ENCODE measurements around the gene KMT2C.

KMT2C gene

DNA sequence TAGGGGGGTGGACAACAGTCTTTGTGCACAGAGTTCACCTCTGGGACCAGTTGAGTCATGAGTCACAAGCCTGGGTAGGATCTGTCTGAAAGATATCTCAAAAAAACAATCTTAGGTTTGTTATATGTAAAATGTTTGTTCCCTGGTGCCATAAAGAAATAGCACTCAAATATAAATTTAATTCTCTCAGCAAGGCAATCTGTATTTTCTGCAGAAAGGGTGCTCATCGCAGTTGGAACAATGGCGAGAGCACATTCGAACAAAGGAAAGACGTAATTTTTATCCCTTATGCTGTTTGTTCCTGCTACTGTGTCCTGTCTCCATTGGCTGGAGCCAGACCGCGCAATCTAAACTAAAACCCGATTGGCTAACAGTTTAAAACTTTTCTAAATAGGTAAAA lies 346.6 kb downstream of the KMT2C start:
- no peak for DNase-seq

DNA sequence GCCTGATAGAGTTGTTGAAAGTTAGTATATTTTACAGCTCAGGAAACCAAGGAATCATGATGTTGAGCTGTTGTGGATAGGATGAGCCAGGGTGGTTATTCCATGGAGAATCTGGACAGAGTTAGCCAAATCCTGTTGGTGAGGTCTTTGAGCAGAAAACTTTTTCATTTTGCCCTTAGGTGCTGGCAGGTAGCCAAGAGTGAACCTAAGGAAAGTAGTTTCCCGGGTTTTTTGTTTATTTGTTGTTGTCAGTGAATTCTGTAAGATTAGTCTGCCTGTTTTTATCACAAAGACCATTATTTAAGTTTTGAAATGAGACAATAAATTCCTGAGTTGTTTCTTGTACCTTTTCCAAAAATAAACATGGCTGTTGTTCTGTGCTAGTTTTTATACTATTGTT lies 349.3 kb downstream of the KMT2C start:
- DNase-seq = no peak

DNA sequence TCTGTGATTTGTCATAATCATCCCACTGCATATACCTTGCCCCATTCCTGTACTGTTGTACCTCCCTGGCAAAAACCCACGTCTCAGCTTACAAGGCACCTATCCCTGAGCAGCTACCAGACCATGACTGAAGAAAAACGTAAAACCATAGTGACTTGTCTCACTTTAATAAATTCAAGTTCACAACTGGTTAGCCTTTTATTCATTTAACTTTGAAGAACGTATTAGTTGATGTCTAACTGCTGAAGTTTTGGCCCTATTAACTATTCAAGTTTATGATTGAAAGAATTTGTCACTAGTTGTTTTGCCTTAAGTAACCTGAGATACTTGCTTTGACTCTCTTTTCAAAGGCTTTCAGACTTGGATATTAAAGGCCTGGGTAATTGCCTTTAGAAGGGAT lies 350.7 kb downstream of the KMT2C start:
- DNase-seq = no peak
